ENCODE data around the gene FAM222B. TPM values are rescaled to one million over a fixed set of nuclear protein-coding genes. Genes with fewer than 3 reads are reported as not detected.
A peak's percentile ranks its signal among the peaks of the same experiment; 100 is the strongest.
"Not testable (repeated sequence)": the region's sequence is repeated elsewhere in the genome, so short reads cannot be mapped to it uniquely, and the experiment has no call there.

The FAM222B gene
- polyA plus RNA-seq, 1 experiment: 8.3 TPM

DNA sequence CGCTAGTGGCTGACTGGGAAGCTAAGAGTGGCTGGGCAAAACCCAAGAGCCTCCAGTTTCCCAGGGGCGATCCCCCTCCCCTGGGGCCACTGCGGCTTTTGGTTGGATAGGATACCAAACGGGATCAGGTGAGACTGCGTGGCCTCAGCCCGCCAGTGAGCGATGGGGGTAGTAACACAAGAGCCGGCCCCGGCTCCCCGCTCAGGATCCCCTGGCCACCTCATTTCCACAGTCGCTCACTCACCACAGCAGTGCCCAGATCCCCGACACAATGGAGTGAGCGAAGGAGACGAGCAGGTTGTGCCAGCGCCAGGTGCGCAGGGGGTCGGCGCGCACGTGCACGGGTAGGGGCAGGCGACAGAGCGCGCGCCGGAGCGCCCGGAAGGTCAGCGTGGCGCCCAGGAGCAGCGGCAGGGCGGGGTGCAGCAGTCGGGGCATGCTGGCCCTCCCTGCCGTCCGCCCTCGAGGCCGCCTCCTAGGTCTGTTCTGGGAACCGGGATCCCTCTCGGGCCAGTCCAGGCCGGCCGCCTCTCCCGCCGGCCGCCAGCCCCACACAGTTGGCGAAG lies 116.8 kb downstream of the FAM222B start:
- Histone ChIP-seq H3K4me3 (ENCODE audit: low read depth, low read length) (peak overlapping the region; percentile 62), H3K27me3 (ENCODE audit: control insufficient read depth, insufficient read depth, low read length) (no peaks in the 10 kb centered on the region), H3K9me3 (ENCODE audit: control insufficient read depth, insufficient read depth, low read length) (no peaks in the 10 kb centered on the region; the same call in 1 of the 2 replicates), H3K27ac (ENCODE audit: low read depth, low read length) (peak overlapping the region; percentile 77)
- POLR2A ChIA-PET: interaction anchor here (0.9 to 4.8 kb wide), 8 partner anchors 9 to 682 kb away, joined by 3 to 93 read pairs (median 9); partner anchors contain the start of genes FLOT2, PHF12, PROCA1 and TRAF4
- DNase-seq (ENCODE audit: low read depth, low spot score): no peak
- TF ChIP-seq, protein P1, sequence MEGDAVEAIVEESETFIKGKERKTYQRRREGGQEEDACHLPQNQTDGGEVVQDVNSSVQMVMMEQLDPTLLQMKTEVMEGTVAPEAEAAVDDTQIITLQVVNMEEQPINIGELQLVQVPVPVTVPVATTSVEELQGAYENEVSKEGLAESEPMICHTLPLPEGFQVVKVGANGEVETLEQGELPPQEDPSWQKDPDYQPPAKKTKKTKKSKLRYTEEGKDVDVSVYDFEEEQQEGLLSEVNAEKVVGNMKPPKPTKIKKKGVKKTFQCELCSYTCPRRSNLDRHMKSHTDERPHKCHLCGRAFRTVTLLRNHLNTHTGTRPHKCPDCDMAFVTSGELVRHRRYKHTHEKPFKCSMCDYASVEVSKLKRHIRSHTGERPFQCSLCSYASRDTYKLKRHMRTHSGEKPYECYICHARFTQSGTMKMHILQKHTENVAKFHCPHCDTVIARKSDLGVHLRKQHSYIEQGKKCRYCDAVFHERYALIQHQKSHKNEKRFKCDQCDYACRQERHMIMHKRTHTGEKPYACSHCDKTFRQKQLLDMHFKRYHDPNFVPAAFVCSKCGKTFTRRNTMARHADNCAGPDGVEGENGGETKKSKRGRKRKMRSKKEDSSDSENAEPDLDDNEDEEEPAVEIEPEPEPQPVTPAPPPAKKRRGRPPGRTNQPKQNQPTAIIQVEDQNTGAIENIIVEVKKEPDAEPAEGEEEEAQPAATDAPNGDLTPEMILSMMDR (IDR thresholded peaks at IDR 0.05; ENCODE audit: low read depth, low read length): no peak
- CTCF ChIA-PET: interaction anchor here (1.5 to 4.9 kb wide), 10 partner anchors 15 to 391 kb away, joined by 4 to 193 read pairs (median 16); partner anchors contain the start of genes DHRS13, PHF12, SDF2 and SUPT6H

DNA sequence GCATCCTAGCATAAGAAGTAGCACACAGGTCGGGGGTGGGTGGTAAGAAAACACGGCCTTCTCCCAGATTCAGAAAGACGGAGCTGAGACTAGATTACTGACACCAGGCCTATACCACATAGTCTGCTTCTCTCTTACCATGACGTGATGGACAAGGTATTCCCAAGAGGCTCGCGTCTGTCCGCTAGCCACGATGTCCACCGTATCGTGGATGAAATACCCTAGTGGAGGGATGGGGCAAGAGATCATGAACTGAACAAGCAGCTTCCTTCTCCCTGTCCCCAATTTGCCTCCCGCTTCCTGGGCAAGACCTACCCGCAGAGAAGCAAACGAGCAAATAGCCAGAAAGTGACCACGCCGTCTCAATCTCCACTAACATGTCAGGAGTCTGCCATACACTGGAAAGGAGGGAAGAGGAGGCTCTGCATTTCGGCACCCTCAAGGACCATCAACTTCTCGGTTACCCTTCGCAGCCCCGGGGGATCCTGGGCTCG lies 117.4 kb downstream of the FAM222B start:
- TF ChIP-seq, protein P1 (IDR thresholded peaks at IDR 0.05; ENCODE audit: low read depth, low read length): peak; percentile 26; the same call in 1 of the 2 replicates
- DNase-seq (ENCODE audit: low read depth, low spot score): no peak
- ChIA-PET POLR2A (interaction anchor here (0.9 to 4.8 kb wide), 5 partner anchors 10 to 682 kb away, joined by 3 to 93 read pairs (median 3); partner anchors contain the start of genes PHF12, PROCA1 and TRAF4), CTCF (interaction anchor here (4.0 to 4.9 kb wide), 2 partner anchors 22 to 228 kb away, joined by 66 to 193 read pairs; partner anchors contain the start of genes PHF12 and TRAF4)
- Histone ChIP-seq H3K4me3 (ENCODE audit: low read depth, low read length) (peak overlapping the region; percentile 62), H3K9me3 (ENCODE audit: control insufficient read depth, insufficient read depth, low read length) (no peaks in the 10 kb centered on the region; the same call in 1 of the 2 replicates), H3K27ac (ENCODE audit: low read depth, low read length) (peak overlapping the region; percentile 77), H3K27me3 (ENCODE audit: control insufficient read depth, insufficient read depth, low read length) (no peaks in the 10 kb centered on the region)

DNA sequence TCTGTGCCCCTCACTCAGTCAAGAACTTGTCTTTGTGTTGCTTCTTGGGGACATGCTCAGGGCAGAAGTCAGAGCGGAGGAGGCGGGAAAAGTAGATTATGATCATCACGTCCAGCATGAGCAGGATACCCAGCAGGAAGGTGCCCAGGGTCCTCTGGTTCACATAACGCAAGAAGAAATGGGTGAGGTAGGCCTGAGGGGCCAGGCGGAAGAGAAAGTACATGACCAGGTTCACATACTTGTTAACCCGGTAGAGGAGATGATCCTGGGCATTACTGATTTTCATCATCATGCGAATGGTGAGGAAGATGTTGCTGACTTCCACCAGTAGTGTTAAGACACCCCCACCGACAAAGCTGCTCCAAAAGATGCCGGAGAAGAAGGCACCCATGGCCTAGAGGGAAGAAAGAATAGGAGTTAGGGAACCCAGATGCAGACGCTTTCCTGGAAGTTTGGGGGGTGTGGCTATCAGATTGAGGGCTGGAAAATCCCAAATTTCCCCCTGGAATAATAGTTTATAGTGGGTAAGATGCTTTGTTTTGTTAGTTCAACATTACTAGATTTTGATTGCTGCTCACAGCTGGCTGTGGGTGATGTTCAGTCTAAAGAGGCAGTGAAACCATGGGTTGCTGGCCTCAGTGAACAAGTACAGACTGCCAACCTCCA lies 118.0 kb downstream of the FAM222B start:
- Histone ChIP-seq H3K9me3 (ENCODE audit: control insufficient read depth, insufficient read depth, low read length) (no peaks in the 10 kb centered on the region; the same call in 1 of the 2 replicates), H3K4me3 (ENCODE audit: low read depth, low read length) (peak overlapping the region; percentile 62), H3K27me3 (ENCODE audit: control insufficient read depth, insufficient read depth, low read length) (no peaks in the 10 kb centered on the region), H3K27ac (ENCODE audit: low read depth, low read length) (peak overlapping the region; percentile 77)
- TF ChIP-seq, protein P1 (IDR thresholded peaks at IDR 0.05; ENCODE audit: low read depth, low read length): no peak
- ChIA-PET CTCF (interaction anchor here (1.3 to 4.9 kb wide), 2 partner anchors 23 to 25 kb away, joined by 4 to 193 read pairs; partner anchors contain the start of gene TRAF4), POLR2A (interaction anchor here (1.2 to 4.8 kb wide), 4 partner anchors 10 to 227 kb away, joined by 3 to 93 read pairs (median 9); partner anchors contain the start of genes PHF12, PROCA1 and TRAF4)
- no peak for DNase-seq (ENCODE audit: low read depth, low spot score)

DNA sequence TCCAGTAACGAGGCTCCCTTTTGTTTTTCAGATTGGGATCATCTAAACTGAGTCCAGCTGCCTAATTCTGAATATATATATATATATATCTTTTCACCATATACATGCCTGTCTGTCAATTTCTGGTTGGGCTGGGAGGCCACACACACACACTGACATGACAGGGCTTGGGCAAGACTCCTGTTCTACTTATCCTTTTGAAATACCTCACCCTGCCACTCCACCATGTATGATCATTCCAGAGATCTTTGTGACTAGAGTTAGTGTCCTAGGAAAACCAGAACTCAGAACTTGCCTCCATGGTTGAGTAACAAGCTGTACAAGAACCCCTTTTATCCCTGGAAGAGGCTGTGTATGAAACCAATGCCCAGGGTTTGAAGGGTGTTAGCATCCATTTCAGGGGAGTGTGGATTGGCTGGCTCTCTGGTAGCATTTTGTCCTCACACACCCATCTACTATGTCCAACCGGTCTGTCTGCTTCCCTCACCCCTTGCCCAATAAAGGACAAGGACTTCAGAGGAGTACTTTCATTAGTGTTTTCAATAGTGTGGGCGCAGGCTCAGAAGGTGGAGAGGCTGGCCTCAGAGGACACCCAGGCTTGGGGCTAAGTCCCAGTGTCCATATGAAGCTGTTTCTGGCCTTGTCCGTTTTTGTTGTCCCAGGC lies 118.6 kb downstream of the FAM222B start:
- peak overlapping the region; percentile 77 for H3K27ac ChIP-seq (ENCODE audit: low read depth, low read length)
- ChIA-PET CTCF (interaction anchor here (1.3 kb wide), 1 partner anchor 26 kb away, joined by 4 read pairs; no protein-coding TSS in a partner anchor), POLR2A (interaction anchor here (3.2 kb wide), 1 partner anchor 13 kb away, joined by 15 read pairs; the partner anchor contains the start of gene PROCA1)
- not testable (repeated sequence) for H3K27me3 ChIP-seq (ENCODE audit: control insufficient read depth, insufficient read depth, low read length); H3K9me3 ChIP-seq (ENCODE audit: control insufficient read depth, insufficient read depth, low read length); H3K4me3 ChIP-seq (ENCODE audit: low read depth, low read length); DNase-seq (ENCODE audit: low read depth, low spot score)
